PC-9 (cell line): ENCODE results near the gene ZNF407.

ENCODE experiments used
- EZH2 ChIP-seq: fragments of 200-600 bp; sonication (generic); IDR thresholded peaks from 2 replicates; pipeline ENCODE4 v1.8.0; 2017; ENCODE audit warnings: antibody characterized with exemption, low read depth
- TF ChIP-seq, protein P1 (sequence below): fragments of 200-600 bp; sonication (generic); conservative IDR thresholded peaks from 2 replicates; pipeline ENCODE4 v1.6.1; 2017; ENCODE audit warnings: mixed run types, antibody characterized with exemption, mild to moderate bottlenecking, moderate library complexity

DNA sequence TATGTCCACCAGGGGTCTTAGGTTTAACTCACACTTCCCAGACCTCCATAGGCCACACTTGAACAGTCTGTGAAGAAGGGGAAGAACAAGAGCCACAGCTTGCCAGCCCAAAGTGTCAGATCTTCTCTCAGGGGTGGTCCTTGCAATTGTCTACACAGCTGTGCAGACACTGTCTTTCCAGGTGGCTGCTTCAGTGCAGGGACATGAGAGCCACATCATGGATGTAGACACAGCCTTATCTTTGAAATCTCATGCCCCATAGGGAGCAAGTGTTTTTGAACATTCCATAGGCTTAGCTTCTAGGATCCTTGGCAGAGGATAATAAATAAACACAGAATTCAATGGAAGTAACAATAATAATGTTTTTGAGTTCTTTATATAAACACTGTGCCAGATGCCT lies 6.7 kb downstream of the ZNF407 start:
- TF ChIP-seq, protein P1, sequence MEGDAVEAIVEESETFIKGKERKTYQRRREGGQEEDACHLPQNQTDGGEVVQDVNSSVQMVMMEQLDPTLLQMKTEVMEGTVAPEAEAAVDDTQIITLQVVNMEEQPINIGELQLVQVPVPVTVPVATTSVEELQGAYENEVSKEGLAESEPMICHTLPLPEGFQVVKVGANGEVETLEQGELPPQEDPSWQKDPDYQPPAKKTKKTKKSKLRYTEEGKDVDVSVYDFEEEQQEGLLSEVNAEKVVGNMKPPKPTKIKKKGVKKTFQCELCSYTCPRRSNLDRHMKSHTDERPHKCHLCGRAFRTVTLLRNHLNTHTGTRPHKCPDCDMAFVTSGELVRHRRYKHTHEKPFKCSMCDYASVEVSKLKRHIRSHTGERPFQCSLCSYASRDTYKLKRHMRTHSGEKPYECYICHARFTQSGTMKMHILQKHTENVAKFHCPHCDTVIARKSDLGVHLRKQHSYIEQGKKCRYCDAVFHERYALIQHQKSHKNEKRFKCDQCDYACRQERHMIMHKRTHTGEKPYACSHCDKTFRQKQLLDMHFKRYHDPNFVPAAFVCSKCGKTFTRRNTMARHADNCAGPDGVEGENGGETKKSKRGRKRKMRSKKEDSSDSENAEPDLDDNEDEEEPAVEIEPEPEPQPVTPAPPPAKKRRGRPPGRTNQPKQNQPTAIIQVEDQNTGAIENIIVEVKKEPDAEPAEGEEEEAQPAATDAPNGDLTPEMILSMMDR: no peak
- TF ChIP-seq EZH2: no peak
